Keratinocyte (primary cell): Measurements from ENCODE around the gene USP35.

ENCODE experiments used
- EZH2 ChIP-seq: IDR thresholded peaks from one replicate; pipeline ENCODE4 v1.6.1; 2012; ENCODE audit warnings: inconsistent platforms, mild to moderate bottlenecking, low read length, moderate library complexity
- TF ChIP-seq, protein P1 (sequence below), 3 experiments: IDR thresholded peaks in 1 of 3; conservative IDR thresholded peaks in 1 of 3; optimal IDR thresholded peaks in 1 of 3; 2 replicates in 2 of 3; 3 replicates in 1 of 3; pipeline versions ENCODE3 to v1.5.1; 2011; ENCODE audit warnings: low read length in 3 of 3, mild to moderate bottlenecking in 3 of 3, moderate library complexity in 2 of 3, control low read depth in 1 of 3, inconsistent platforms in 1 of 3; ENCODE audit not compliant: insufficient read depth in 2 of 3; ENCODE audit errors: extremely low read depth in 1 of 3

DNA sequence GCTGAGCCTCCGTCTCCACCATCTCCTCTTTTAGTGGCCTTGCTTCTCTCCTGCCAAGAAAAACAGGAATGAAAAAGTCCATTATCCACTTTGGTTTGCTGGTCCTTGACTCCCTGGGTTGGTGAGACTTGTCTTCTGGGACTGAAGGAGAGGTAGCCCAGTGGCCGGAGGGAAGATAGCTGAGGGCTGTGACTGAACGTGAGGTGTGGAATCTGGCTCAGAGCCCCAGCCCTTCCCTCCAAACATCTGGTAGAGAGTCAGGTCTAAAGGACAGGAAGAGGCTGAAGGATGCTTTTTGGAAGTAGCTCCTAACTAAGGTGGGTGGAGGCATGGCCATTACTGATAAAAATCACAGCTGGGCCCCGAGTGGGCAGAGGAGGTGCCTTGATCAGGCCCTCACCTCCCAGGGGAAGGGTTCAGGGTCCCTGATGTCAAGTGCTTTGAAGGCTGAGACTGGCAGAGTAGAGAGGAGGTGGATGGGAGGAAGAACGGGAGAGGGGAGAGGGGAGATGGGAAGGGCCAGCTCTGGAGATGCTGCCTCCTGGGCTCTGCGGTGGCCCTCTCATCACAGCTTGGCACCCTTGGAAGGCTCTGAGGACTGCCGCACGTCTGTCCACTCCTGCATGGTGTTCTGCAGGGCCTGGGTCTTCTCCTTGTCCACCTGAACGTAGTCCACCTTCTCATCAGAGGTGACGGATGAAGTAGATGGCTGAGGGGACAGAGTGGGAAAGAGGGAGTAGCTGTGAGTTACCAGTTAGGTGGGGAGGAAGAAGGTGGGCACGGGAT is 30.2 kb downstream of the USP35 start:
- TF ChIP-seq, protein P1, sequence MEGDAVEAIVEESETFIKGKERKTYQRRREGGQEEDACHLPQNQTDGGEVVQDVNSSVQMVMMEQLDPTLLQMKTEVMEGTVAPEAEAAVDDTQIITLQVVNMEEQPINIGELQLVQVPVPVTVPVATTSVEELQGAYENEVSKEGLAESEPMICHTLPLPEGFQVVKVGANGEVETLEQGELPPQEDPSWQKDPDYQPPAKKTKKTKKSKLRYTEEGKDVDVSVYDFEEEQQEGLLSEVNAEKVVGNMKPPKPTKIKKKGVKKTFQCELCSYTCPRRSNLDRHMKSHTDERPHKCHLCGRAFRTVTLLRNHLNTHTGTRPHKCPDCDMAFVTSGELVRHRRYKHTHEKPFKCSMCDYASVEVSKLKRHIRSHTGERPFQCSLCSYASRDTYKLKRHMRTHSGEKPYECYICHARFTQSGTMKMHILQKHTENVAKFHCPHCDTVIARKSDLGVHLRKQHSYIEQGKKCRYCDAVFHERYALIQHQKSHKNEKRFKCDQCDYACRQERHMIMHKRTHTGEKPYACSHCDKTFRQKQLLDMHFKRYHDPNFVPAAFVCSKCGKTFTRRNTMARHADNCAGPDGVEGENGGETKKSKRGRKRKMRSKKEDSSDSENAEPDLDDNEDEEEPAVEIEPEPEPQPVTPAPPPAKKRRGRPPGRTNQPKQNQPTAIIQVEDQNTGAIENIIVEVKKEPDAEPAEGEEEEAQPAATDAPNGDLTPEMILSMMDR (optimal IDR thresholded peaks at IDR 0.05 in 1 of 3, IDR thresholded peaks at IDR 0.05 in 1 of 3, conservative IDR thresholded peaks at IDR 0.05 in 1 of 3; ENCODE audit: extremely low read depth in 1 of 3, insufficient read depth in 2 of 3, low read length in 3 of 3) = no peak
- TF ChIP-seq EZH2 = no peak
